Prostate gland (tissue), 2 donors: ENCODE measurements around the gene DHX9.

Source experiments
- POLR2A ChIP-seq: fragments of 450-650 bp; IDR thresholded peaks from one replicate; pipeline ENCODE4 v1.6.1; 2016; ENCODE audit warnings: antibody characterized with exemption, mild to moderate bottlenecking
- TF ChIP-seq, protein P1 (sequence below), 4 experiments: fragments of 200-600 bp in 2 of 4; fragments of 450-650 bp in 2 of 4; sonication (generic) in 2 of 4; IDR thresholded peaks; 1 replicate in 3 of 4; 2 replicates in 1 of 4; pipeline ENCODE4 v1.5.1; 2016 to 2019; ENCODE audit warnings: antibody characterized with exemption in 4 of 4, mild to moderate bottlenecking in 2 of 4, moderate library complexity in 2 of 4

DNA sequence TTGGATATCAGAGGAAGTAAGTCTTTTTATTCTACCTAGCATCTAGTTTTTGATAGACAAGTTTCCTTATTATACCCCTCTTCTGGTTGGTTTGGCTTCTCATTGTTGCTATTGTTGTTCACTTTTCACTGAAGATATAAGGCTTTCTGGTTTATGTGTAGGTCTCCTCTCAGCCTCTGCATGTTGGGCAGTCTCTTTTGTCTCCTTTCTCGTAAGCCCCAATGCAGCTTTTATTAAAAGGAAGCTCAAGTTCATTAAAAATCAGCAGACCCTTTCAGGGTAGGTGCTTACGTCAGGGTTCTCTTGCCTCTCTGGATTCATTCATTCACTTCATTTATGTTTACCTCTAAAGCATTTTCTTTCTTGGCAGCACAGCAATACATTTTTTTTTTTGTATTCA, 4.8 kb upstream of the DHX9 start:
- TF ChIP-seq, protein P1, sequence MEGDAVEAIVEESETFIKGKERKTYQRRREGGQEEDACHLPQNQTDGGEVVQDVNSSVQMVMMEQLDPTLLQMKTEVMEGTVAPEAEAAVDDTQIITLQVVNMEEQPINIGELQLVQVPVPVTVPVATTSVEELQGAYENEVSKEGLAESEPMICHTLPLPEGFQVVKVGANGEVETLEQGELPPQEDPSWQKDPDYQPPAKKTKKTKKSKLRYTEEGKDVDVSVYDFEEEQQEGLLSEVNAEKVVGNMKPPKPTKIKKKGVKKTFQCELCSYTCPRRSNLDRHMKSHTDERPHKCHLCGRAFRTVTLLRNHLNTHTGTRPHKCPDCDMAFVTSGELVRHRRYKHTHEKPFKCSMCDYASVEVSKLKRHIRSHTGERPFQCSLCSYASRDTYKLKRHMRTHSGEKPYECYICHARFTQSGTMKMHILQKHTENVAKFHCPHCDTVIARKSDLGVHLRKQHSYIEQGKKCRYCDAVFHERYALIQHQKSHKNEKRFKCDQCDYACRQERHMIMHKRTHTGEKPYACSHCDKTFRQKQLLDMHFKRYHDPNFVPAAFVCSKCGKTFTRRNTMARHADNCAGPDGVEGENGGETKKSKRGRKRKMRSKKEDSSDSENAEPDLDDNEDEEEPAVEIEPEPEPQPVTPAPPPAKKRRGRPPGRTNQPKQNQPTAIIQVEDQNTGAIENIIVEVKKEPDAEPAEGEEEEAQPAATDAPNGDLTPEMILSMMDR (IDR thresholded peaks at IDR 0.05) = no peak
- TF ChIP-seq POLR2A = no peak
